GM23338 (cell line): ENCODE measurements around the gene LSM3. TPM values are rescaled to one million over a fixed set of nuclear protein-coding genes. Genes with fewer than 3 reads are reported as not detected.

Experiments used
- ATAC-seq: fragments of 200-7000 bp; cut with Tn5 transposase; 3 replicates; pipeline ENCODE4 v1.9.1; 2020
- DNase-seq: peaks from one replicate; pipeline ENCODE4 v3.0.0-alpha.2; 2015; ENCODE audit warnings: low spot score
- H2AFZ ChIP-seq: fragments of 200-600 bp; sonication (generic); 2 replicates; pipeline ENCODE4 v1.8.0; 2016; ENCODE audit warnings: antibody characterized with exemption, mild to moderate bottlenecking, moderate library complexity
- H3F3A ChIP-seq: fragments of 200-600 bp; sonication (generic); replicated peaks from 2 replicates; pipeline ENCODE4 v1.8.0; 2017; ENCODE audit warnings: antibody characterized with exemption, mixed run types, low read depth
- H3K27ac ChIP-seq: fragments of 200-600 bp; sonication (generic); 2 replicates; pipeline ENCODE4 v1.6.1; 2016; ENCODE audit warnings: low read depth
- H3K27me3 ChIP-seq: fragments of 200-600 bp; sonication (generic); 2 replicates; pipeline ENCODE4 v1.8.0; 2016; ENCODE audit warnings: mild to moderate bottlenecking, mixed run types, moderate library complexity; ENCODE audit not compliant: insufficient read depth
- H3K36me3 ChIP-seq: fragments of 200-600 bp; sonication (generic); 2 replicates; pipeline ENCODE4 v1.8.0; 2016; ENCODE audit warnings: mild to moderate bottlenecking; ENCODE audit not compliant: insufficient read depth
- H3K4me1 ChIP-seq: fragments of 200-600 bp; sonication (generic); 2 replicates; pipeline ENCODE4 v1.8.0; 2016; ENCODE audit warnings: mild to moderate bottlenecking, moderate library complexity; ENCODE audit not compliant: insufficient read depth
- H3K4me2 ChIP-seq: fragments of 200-600 bp; sonication (generic); 2 replicates; pipeline ENCODE4 v1.7.1; 2017; ENCODE audit warnings: mixed run types
- H3K4me3 ChIP-seq: fragments of 200-600 bp; sonication (generic); 2 replicates; pipeline ENCODE4 v1.6.1; 2016; ENCODE audit warnings: mixed run types
- H3K79me2 ChIP-seq: fragments of 200-600 bp; sonication (generic); replicated peaks from 2 replicates; pipeline ENCODE4 v1.8.0; 2017; ENCODE audit warnings: mild to moderate bottlenecking; ENCODE audit not compliant: insufficient read depth
- H3K9me2 ChIP-seq: fragments of 200-600 bp; sonication (generic); 2 replicates; pipeline ENCODE4 v1.8.0; 2017; ENCODE audit not compliant: insufficient read depth
- H4K20me1 ChIP-seq: fragments of 200-600 bp; sonication (generic); replicated peaks from 2 replicates; pipeline ENCODE4 v1.8.0; 2017; ENCODE audit warnings: mild to moderate bottlenecking; ENCODE audit not compliant: insufficient read depth
- H3K27ac Mint-ChIP-seq: 2 replicates; pipeline ENCODE4 v1.8.0; 2020; ENCODE audit warnings: inconsistent platforms, mild to moderate bottlenecking, moderate library complexity, mixed read lengths
- H3K27me3 Mint-ChIP-seq: 3 replicates; pipeline ENCODE4 v1.8.0; 2022; ENCODE audit warnings: low read depth, mild to moderate bottlenecking, moderate library complexity, mixed read lengths, inconsistent platforms; ENCODE audit not compliant: insufficient read depth, poor library complexity
- H3K36me3 Mint-ChIP-seq: 3 replicates; pipeline ENCODE4 v1.8.0; 2021; ENCODE audit warnings: low read depth, mild to moderate bottlenecking, inconsistent platforms, moderate library complexity, mixed read lengths
- H3K4me1 Mint-ChIP-seq: 3 replicates; pipeline ENCODE4 v1.8.0; 2020; ENCODE audit warnings: mild to moderate bottlenecking, inconsistent platforms, mixed read lengths
- H3K4me3 Mint-ChIP-seq: 3 replicates; pipeline ENCODE4 v1.8.0; 2021; ENCODE audit warnings: moderate library complexity, mild to moderate bottlenecking, inconsistent platforms, mixed read lengths
- H3K9me3 Mint-ChIP-seq: 3 replicates; pipeline ENCODE4 v1.8.0; 2020; ENCODE audit warnings: moderate library complexity, mild to moderate bottlenecking, inconsistent platforms, mixed read lengths
- CREB1 ChIP-seq: fragments of 250-450 bp; sonication (Bioruptor Pico); IDR thresholded peaks from 2 replicates; pipeline ENCODE4 v1.5.0; 2020; ENCODE audit warnings: low read depth, mild to moderate bottlenecking, moderate library complexity
- EZH2 ChIP-seq: fragments of 200-600 bp; sonication (generic); IDR thresholded peaks from one replicate; pipeline ENCODE4 v1.8.0; 2017; ENCODE audit warnings: antibody characterized with exemption, mild to moderate bottlenecking, low read depth; ENCODE audit not compliant: unreplicated experiment
- EZH2phosphoT487 ChIP-seq: fragments of 200-600 bp; sonication (generic); IDR thresholded peaks from one replicate; pipeline ENCODE4 v1.8.1; 2018; ENCODE audit warnings: antibody characterized with exemption; ENCODE audit not compliant: unreplicated experiment
- NANOG ChIP-seq: IDR thresholded peaks from 2 replicates; pipeline ENCODE4 v1.6.1; 2016; ENCODE audit warnings: antibody characterized with exemption, borderline replicate concordance
- POLR2AphosphoS5 ChIP-seq: IDR thresholded peaks from 2 replicates; pipeline ENCODE4 v1.6.1; 2016; ENCODE audit warnings: antibody characterized with exemption, low read depth
- ZNF114 ChIP-seq: fragments of 250-450 bp; sonication (Bioruptor Pico); IDR thresholded peaks from 2 replicates; pipeline ENCODE4 v1.5.0; 2020; ENCODE audit warnings: mild to moderate bottlenecking, moderate library complexity
- polyA plus RNA-seq: library from polyadenylated mRNA; unstranded; fragments of >200 nt; fragmentation: Nextera tagmentation; extraction: Ambion mirVana; gene quantifications from 2 replicates; pipeline ENCODE4 v1.2.1, GENCODE V29; 2016
- total RNA-seq: library from RNA; depleted of rRNA; stranded (reverse); fragments of >200 nt; shearing (Covaris generic); gene quantifications from 2 replicates; pipeline ENCODE4 v1.2.3, GENCODE V29; 2014
- TF ChIP-seq, protein P1 (sequence below): IDR thresholded peaks from one replicate; pipeline ENCODE4 v1.6.1; 2018; ENCODE audit warnings: antibody characterized with exemption; ENCODE audit not compliant: unreplicated experiment
- TF ChIP-seq, protein P2 (sequence below): fragments of 250-450 bp; sonication (Bioruptor Pico); IDR thresholded peaks from 2 replicates; pipeline ENCODE4 v1.5.0; 2020; ENCODE audit warnings: mild to moderate bottlenecking, moderate library complexity
- TF ChIP-seq, protein P3 (sequence below), 2 experiments: fragments of 200-600 bp in 1 of 2; sonication (generic) in 1 of 2; conservative IDR thresholded peaks; 2 replicates each; pipeline versions ENCODE4 v1.5.1 to v1.6.1; 2016 to 2017; ENCODE audit warnings: antibody characterized with exemption in 2 of 2, low read depth in 2 of 2, mild to moderate bottlenecking in 2 of 2, moderate library complexity in 1 of 2

Gene LSM3
- total and polyA plus RNA-seq, 2 experiments from 2014 or later = 20.1 to 71.5 TPM

DNA sequence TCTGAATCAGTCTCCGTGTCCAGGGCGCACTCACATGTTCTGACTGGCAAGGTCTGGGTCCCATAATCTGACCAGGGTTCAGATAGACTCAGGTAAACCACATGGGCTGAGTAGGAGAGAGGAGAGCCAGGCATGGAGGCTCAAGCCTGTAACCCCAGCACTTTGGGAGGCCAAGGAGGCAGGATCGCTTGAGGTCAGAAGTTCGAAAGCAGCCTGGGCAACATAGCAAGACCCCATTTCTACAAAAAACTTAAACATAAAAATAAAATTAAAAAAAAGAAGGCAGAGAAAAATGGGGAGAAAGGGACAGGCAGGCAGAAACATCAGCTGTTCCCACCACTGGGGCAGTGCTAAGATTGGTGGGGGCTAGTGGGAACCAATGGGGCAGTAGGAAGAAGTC, 48.4 kb upstream of the LSM3 start:
- Mint-ChIP-seq H3K4me3 (no peak overlapping the region), H3K9me3 (no peaks in the 10 kb centered on the region), H3K27me3 (peaks cover 14% of the 10 kb centered on the region), H3K36me3 (peaks cover 70% of the 10 kb centered on the region), H3K4me1 (peaks cover 8% of the 10 kb centered on the region; the same call in 2 of the 3 replicates), H3K27ac (no peak overlapping the region)
- Histone ChIP-seq H3K36me3 (peaks cover 4% of the 10 kb centered on the region; the same call in 1 of the 2 replicates), H3K4me1 (peaks cover 9% of the 10 kb centered on the region; the same call in 1 of the 2 replicates), H3K4me3 (no peak overlapping the region), H2AFZ (no peak overlapping the region), H4K20me1 (peaks cover 8% of the 10 kb centered on the region; the same call in 1 of the 2 replicates), H3K4me2 (no peak overlapping the region), H3F3A (no peaks in the 10 kb centered on the region), H3K9me2 (no peaks in the 10 kb centered on the region), H3K27me3 (no peaks in the 10 kb centered on the region), H3K79me2 (peaks cover 29% of the 10 kb centered on the region), H3K27ac (no peak overlapping the region)
- DNase-seq (no peak), ATAC-seq (no peak)
- no peak for TF ChIP-seq EZH2
- TF ChIP-seq, protein P1, sequence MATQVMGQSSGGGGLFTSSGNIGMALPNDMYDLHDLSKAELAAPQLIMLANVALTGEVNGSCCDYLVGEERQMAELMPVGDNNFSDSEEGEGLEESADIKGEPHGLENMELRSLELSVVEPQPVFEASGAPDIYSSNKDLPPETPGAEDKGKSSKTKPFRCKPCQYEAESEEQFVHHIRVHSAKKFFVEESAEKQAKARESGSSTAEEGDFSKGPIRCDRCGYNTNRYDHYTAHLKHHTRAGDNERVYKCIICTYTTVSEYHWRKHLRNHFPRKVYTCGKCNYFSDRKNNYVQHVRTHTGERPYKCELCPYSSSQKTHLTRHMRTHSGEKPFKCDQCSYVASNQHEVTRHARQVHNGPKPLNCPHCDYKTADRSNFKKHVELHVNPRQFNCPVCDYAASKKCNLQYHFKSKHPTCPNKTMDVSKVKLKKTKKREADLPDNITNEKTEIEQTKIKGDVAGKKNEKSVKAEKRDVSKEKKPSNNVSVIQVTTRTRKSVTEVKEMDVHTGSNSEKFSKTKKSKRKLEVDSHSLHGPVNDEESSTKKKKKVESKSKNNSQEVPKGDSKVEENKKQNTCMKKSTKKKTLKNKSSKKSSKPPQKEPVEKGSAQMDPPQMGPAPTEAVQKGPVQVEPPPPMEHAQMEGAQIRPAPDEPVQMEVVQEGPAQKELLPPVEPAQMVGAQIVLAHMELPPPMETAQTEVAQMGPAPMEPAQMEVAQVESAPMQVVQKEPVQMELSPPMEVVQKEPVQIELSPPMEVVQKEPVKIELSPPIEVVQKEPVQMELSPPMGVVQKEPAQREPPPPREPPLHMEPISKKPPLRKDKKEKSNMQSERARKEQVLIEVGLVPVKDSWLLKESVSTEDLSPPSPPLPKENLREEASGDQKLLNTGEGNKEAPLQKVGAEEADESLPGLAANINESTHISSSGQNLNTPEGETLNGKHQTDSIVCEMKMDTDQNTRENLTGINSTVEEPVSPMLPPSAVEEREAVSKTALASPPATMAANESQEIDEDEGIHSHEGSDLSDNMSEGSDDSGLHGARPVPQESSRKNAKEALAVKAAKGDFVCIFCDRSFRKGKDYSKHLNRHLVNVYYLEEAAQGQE = no peak
- TF ChIP-seq ZNF114 (CRISPR knock-in tag) = no peak
- no peak for TF ChIP-seq EZH2phosphoT487
- TF ChIP-seq POLR2AphosphoS5 = no peak
- no peak for TF ChIP-seq CREB1 (CRISPR knock-in tag)
- TF ChIP-seq, protein P2, sequence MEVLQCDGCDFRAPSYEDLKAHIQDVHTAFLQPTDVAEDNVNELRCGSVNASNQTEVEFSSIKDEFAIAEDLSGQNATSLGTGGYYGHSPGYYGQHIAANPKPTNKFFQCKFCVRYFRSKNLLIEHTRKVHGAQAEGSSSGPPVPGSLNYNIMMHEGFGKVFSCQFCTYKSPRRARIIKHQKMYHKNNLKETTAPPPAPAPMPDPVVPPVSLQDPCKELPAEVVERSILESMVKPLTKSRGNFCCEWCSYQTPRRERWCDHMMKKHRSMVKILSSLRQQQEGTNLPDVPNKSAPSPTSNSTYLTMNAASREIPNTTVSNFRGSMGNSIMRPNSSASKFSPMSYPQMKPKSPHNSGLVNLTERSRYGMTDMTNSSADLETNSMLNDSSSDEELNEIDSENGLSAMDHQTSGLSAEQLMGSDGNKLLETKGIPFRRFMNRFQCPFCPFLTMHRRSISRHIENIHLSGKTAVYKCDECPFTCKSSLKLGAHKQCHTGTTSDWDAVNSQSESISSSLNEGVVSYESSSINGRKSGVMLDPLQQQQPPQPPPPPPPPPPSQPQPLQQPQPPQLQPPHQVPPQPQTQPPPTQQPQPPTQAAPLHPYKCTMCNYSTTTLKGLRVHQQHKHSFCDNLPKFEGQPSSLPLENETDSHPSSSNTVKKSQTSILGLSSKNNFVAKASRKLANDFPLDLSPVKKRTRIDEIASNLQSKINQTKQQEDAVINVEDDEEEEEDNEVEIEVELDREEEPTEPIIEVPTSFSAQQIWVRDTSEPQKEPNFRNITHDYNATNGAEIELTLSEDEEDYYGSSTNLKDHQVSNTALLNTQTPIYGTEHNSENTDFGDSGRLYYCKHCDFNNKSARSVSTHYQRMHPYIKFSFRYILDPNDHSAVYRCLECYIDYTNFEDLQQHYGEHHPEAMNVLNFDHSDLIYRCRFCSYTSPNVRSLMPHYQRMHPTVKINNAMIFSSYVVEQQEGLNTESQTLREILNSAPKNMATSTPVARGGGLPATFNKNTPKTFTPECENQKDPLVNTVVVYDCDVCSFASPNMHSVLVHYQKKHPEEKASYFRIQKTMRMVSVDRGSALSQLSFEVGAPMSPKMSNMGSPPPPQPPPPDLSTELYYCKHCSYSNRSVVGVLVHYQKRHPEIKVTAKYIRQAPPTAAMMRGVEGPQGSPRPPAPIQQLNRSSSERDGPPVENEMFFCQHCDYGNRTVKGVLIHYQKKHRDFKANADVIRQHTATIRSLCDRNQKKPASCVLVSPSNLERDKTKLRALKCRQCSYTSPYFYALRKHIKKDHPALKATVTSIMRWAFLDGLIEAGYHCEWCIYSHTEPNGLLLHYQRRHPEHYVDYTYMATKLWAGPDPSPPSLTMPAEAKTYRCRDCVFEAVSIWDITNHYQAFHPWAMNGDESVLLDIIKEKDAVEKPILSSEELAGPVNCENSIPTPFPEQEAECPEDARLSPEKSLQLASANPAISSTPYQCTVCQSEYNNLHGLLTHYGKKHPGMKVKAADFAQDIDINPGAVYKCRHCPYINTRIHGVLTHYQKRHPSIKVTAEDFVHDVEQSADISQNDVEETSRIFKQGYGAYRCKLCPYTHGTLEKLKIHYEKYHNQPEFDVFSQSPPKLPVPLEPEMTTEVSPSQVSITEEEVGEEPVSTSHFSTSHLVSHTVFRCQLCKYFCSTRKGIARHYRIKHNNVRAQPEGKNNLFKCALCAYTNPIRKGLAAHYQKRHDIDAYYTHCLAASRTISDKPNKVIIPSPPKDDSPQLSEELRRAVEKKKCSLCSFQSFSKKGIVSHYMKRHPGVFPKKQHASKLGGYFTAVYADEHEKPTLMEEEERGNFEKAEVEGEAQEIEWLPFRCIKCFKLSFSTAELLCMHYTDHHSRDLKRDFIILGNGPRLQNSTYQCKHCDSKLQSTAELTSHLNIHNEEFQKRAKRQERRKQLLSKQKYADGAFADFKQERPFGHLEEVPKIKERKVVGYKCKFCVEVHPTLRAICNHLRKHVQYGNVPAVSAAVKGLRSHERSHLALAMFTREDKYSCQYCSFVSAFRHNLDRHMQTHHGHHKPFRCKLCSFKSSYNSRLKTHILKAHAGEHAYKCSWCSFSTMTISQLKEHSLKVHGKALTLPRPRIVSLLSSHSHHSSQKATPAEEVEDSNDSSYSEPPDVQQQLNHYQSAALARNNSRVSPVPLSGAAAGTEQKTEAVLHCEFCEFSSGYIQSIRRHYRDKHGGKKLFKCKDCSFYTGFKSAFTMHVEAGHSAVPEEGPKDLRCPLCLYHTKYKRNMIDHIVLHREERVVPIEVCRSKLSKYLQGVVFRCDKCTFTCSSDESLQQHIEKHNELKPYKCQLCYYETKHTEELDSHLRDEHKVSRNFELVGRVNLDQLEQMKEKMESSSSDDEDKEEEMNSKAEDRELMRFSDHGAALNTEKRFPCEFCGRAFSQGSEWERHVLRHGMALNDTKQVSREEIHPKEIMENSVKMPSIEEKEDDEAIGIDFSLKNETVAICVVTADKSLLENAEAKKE (CRISPR knock-in tag) = no peak
- TF ChIP-seq NANOG = no peak
- TF ChIP-seq, protein P3, sequence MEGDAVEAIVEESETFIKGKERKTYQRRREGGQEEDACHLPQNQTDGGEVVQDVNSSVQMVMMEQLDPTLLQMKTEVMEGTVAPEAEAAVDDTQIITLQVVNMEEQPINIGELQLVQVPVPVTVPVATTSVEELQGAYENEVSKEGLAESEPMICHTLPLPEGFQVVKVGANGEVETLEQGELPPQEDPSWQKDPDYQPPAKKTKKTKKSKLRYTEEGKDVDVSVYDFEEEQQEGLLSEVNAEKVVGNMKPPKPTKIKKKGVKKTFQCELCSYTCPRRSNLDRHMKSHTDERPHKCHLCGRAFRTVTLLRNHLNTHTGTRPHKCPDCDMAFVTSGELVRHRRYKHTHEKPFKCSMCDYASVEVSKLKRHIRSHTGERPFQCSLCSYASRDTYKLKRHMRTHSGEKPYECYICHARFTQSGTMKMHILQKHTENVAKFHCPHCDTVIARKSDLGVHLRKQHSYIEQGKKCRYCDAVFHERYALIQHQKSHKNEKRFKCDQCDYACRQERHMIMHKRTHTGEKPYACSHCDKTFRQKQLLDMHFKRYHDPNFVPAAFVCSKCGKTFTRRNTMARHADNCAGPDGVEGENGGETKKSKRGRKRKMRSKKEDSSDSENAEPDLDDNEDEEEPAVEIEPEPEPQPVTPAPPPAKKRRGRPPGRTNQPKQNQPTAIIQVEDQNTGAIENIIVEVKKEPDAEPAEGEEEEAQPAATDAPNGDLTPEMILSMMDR (conservative IDR thresholded peaks at IDR 0.05; ENCODE audit: low read depth in 2 of 2) = no peak
